Inflammatory macrophage treated with lipopolysaccharide for 1 hour (primary cell): ENCODE measurements around the gene RIMS3.
A peak's percentile ranks its signal among the peaks of the same experiment; 100 is the strongest.

Experiments used
- DNase-seq, 2 donors: peaks; one replicate each; pipeline ENCODE4 v3.0.0-alpha.2; 2020 to 2022

Gene RIMS3

GRCh38 chr1:40691538-40692428, 26.3 kb upstream of the RIMS3 start, which contains the start of gene NFYC:
TSS of gene NFYC (plus strand) at chr1:40691704. CDS start at chr1:40738844, 47,140 bp downstream.
- DNase-seq: peak; percentile 99 to 100

- no peak for DNase-seq
These were observed 25.5 kb upstream of the RIMS3 start for GRCh38 chr1:40690771-40691537.

GRCh38 chr1:40689737-40690136, 24.3 kb upstream of the RIMS3 start:
- DNase-seq: no peak

GRCh38 chr1:40687661-40688060, 22.2 kb upstream of the RIMS3 start:
- DNase-seq: peak; percentile 39 to 50

GRCh38 chr1:40687059-40687458, 21.6 kb upstream of the RIMS3 start:
- DNase-seq: no peak

- DNase-seq: peak; percentile 30 to 70
These were observed 19.2 kb upstream of the RIMS3 start for GRCh38 chr1:40684669-40685068.

GRCh38 chr1:40679165-40679953, 13.9 kb upstream of the RIMS3 start:
- DNase-seq: no peak

- DNase-seq: no peak
These were observed 11.0 kb upstream of the RIMS3 start for GRCh38 chr1:40676501-40676900.

- no peak for DNase-seq
These were observed 8.0 kb upstream of the RIMS3 start for GRCh38 chr1:40673452-40673851.

- DNase-seq: peak; percentile 68 to 94
These were observed 3.5 kb upstream of the RIMS3 start for GRCh38 chr1:40668769-40669525.

- no peak for DNase-seq
These were observed 691 bp downstream of the RIMS3 start for GRCh38 chr1:40664791-40665190.

- DNase-seq: no peak
These were observed 1.3 kb downstream of the RIMS3 start for GRCh38 chr1:40664167-40664537.

GRCh38 chr1:40663324-40664166, 1.9 kb downstream of the RIMS3 start:
- no peak for DNase-seq

- no peak for DNase-seq
These were observed 2.6 kb downstream of the RIMS3 start for GRCh38 chr1:40662864-40663263.

GRCh38 chr1:40662151-40662550, 3.3 kb downstream of the RIMS3 start:
- no peak for DNase-seq

GRCh38 chr1:40661678-40662077, 3.8 kb downstream of the RIMS3 start:
- DNase-seq: no peak

GRCh38 chr1:40659649-40659947, 5.9 kb downstream of the RIMS3 start:
- no peak for DNase-seq

GRCh38 chr1:40658751-40659648, 6.5 kb downstream of the RIMS3 start:
- DNase-seq: no peak

GRCh38 chr1:40657046-40657445, 8.4 kb downstream of the RIMS3 start:
- no peak for DNase-seq

- no peak for DNase-seq
These were observed 11.5 kb downstream of the RIMS3 start for GRCh38 chr1:40653851-40654537.
